OCI-LY1 (cell line): ENCODE results near the gene RUNX1.

Experiments used
- H2AFZ ChIP-seq: fragments of 200-600 bp; sonication (generic), shearing (Covaris generic); 2 replicates; pipeline ENCODE4 v1.6.0; 2014; ENCODE audit warnings: antibody characterized with exemption, mild to moderate bottlenecking, low read length
- H3F3A ChIP-seq: fragments of 200-600 bp; sonication (generic), shearing (Covaris generic); 2 replicates; pipeline ENCODE4 v1.6.0; 2014; ENCODE audit warnings: mild to moderate bottlenecking, antibody characterized with exemption, low read length, moderate library complexity; ENCODE audit not compliant: insufficient read depth
- H3K27ac ChIP-seq: fragments of 200-600 bp; sonication (generic); 2 replicates; pipeline ENCODE4 v1.5.1; 2014; ENCODE audit warnings: low read length, mixed run types, mild to moderate bottlenecking, low read depth; ENCODE audit not compliant: poor library complexity, severe bottlenecking
- H3K27me3 ChIP-seq: fragments of 200-600 bp; sonication (generic); 2 replicates; pipeline ENCODE4 v1.6.0; 2014; ENCODE audit warnings: antibody characterized with exemption, mild to moderate bottlenecking, low read length, moderate library complexity; ENCODE audit not compliant: insufficient read depth
- H3K36me3 ChIP-seq: fragments of 200-600 bp; sonication (generic); 2 replicates; pipeline ENCODE4 v1.6.1; 2014; ENCODE audit warnings: mild to moderate bottlenecking, antibody characterized with exemption, low read length, moderate library complexity, mixed read lengths; ENCODE audit not compliant: insufficient read depth
- H3K4me1 ChIP-seq: fragments of 200-600 bp; sonication (generic); 2 replicates; pipeline ENCODE4 v1.5.1; 2014; ENCODE audit warnings: mild to moderate bottlenecking, low read length, moderate library complexity; ENCODE audit not compliant: insufficient read depth, severe bottlenecking
- H3K4me2 ChIP-seq: fragments of 200-600 bp; sonication (generic), shearing (Covaris generic); 2 replicates; pipeline ENCODE4 v1.6.1; 2014; ENCODE audit warnings: low read length
- H3K4me3 ChIP-seq: fragments of 200-600 bp; sonication (generic); 2 replicates; pipeline ENCODE4 v1.5.1; 2014; ENCODE audit warnings: low read length, low read depth, mild to moderate bottlenecking, mixed read lengths; ENCODE audit not compliant: poor library complexity, severe bottlenecking
- H3K79me2 ChIP-seq: fragments of 200-600 bp; shearing (Covaris generic); 2 replicates; pipeline ENCODE4 v1.6.1; 2016; ENCODE audit warnings: mixed run types, low read length, mixed read lengths; ENCODE audit not compliant: insufficient read depth
- H3K9ac ChIP-seq: fragments of 200-600 bp; sonication (generic), shearing (Covaris generic); 2 replicates; pipeline ENCODE4 v1.6.1; 2014; ENCODE audit warnings: mild to moderate bottlenecking, low read length, mixed read lengths
- H3K9me2 ChIP-seq: fragments of 200-600 bp; sonication (generic), shearing (Covaris generic); 2 replicates; pipeline ENCODE4 v1.6.1; 2014; ENCODE audit warnings: low read depth, mild to moderate bottlenecking, low read length, mixed read lengths
- H3K9me3 ChIP-seq: fragments of 200-600 bp; shearing (Covaris generic); 2 replicates; pipeline ENCODE4 v1.6.1; 2014; ENCODE audit warnings: low read length, mixed read lengths
- H4K20me1 ChIP-seq: fragments of 200-600 bp; sonication (generic), shearing (Covaris generic); 2 replicates; pipeline ENCODE4 v1.6.0; 2016; ENCODE audit warnings: mild to moderate bottlenecking, low read length; ENCODE audit not compliant: insufficient read depth
- CTCF ChIP-seq: fragments of 200-600 bp; sonication (generic), shearing (Covaris generic); IDR thresholded peaks from 2 replicates; pipeline ENCODE4 v1.5.1; 2017; ENCODE audit warnings: mild to moderate bottlenecking, antibody characterized with exemption, low read length, moderate library complexity, mixed read lengths
- EZH2 ChIP-seq: fragments of 200-600 bp; sonication (generic), shearing (Covaris generic); IDR thresholded peaks from 2 replicates; pipeline ENCODE4 v1.8.0; 2017; ENCODE audit warnings: borderline replicate concordance, mixed run types, mild to moderate bottlenecking, antibody characterized with exemption, low read length, moderate library complexity, mixed read lengths

RUNX1 gene

GRCh38 chr21:34938089-34938764 lies 110.9 kb downstream of the RUNX1 start:
- no peaks in the 10 kb centered on the region for H4K20me1 ChIP-seq
- H3K36me3 ChIP-seq, result no peaks in the 10 kb centered on the region
- no peak for TF ChIP-seq CTCF
- TF ChIP-seq EZH2, result no peak
- H3K9me3 ChIP-seq, result no peaks in the 10 kb centered on the region
- H3K4me1 ChIP-seq, result peaks cover 18% of the 10 kb centered on the region
- H3K27me3 ChIP-seq, result no peaks in the 10 kb centered on the region
- H3K79me2 ChIP-seq, result peaks cover 3% of the 10 kb centered on the region; the same call in 1 of the 2 replicates
- H3F3A ChIP-seq, result no peaks in the 10 kb centered on the region
- no peak overlapping the region for H2AFZ ChIP-seq
- H3K4me2 ChIP-seq, result no peak overlapping the region
- no peak overlapping the region for H3K9ac ChIP-seq
- no peak overlapping the region for H3K4me3 ChIP-seq
- no peaks in the 10 kb centered on the region for H3K9me2 ChIP-seq
- no peak overlapping the region for H3K27ac ChIP-seq

GRCh38 chr21:34936883-34937563 lies 112.1 kb downstream of the RUNX1 start:
- Histone ChIP-seq H3F3A (no peaks in the 10 kb centered on the region), H3K9me3 (no peaks in the 10 kb centered on the region), H3K27me3 (no peaks in the 10 kb centered on the region), H3K79me2 (peaks cover 3% of the 10 kb centered on the region; the same call in 1 of the 2 replicates), H2AFZ (no peak overlapping the region), H3K4me1 (peaks cover 18% of the 10 kb centered on the region), H3K27ac (no peak overlapping the region), H3K9ac (no peak overlapping the region), H3K9me2 (no peaks in the 10 kb centered on the region), H3K4me3 (no peak overlapping the region), H3K4me2 (no peak overlapping the region), H4K20me1 (no peaks in the 10 kb centered on the region), H3K36me3 (no peaks in the 10 kb centered on the region)
- TF ChIP-seq EZH2, result no peak
- TF ChIP-seq CTCF, result no peak

GRCh38 chr21:34936371-34936789 lies 112.7 kb downstream of the RUNX1 start:
- Histone ChIP-seq H3K4me3 (no peak overlapping the region), H4K20me1 (no peaks in the 10 kb centered on the region), H3K9ac (no peak overlapping the region), H3K27ac (no peak overlapping the region), H3K9me3 (no peaks in the 10 kb centered on the region), H3F3A (no peaks in the 10 kb centered on the region), H3K36me3 (no peaks in the 10 kb centered on the region), H2AFZ (no peak overlapping the region), H3K4me2 (no peak overlapping the region), H3K9me2 (no peaks in the 10 kb centered on the region), H3K27me3 (no peaks in the 10 kb centered on the region), H3K79me2 (peaks cover 3% of the 10 kb centered on the region; the same call in 1 of the 2 replicates), H3K4me1 (peaks cover 18% of the 10 kb centered on the region)
- TF ChIP-seq EZH2, result no peak
- no peak for TF ChIP-seq CTCF
